Measurements from ENCODE around the gene DLGAP1.

DLGAP1 gene

GRCh38 chr18:3983351-3983969 is 471.6 kb downstream of the DLGAP1 start:
- DNase-seq: no peak

GRCh38 chr18:3982541-3982940 is 472.6 kb downstream of the DLGAP1 start:
- no peak for DNase-seq

- DNase-seq: no peak
Measured at GRCh38 chr18:3979024-3979423, 476.1 kb downstream of the DLGAP1 start.

GRCh38 chr18:3973191-3973850 is 481.8 kb downstream of the DLGAP1 start:
- DNase-seq: no peak

GRCh38 chr18:3972291-3972930 is 482.7 kb downstream of the DLGAP1 start:
- no peak for DNase-seq

- no peak for DNase-seq
Measured at GRCh38 chr18:3970929-3971328, 484.2 kb downstream of the DLGAP1 start.

GRCh38 chr18:3967359-3968180 is 487.5 kb downstream of the DLGAP1 start:
- no peak for DNase-seq

- peak; percentile 70 for DNase-seq
Measured at GRCh38 chr18:3966642-3967358, 488.3 kb downstream of the DLGAP1 start.

- DNase-seq: no peak
Measured at GRCh38 chr18:3966246-3966641, 488.9 kb downstream of the DLGAP1 start.

- no peak for DNase-seq
Measured at GRCh38 chr18:3960977-3961376, 494.1 kb downstream of the DLGAP1 start.

- DNase-seq: no peak
Measured at GRCh38 chr18:3960142-3960541, 495.0 kb downstream of the DLGAP1 start.

- no peak for DNase-seq
Measured at GRCh38 chr18:3952031-3952430, 503.1 kb downstream of the DLGAP1 start.

GRCh38 chr18:3950668-3951404 is 504.3 kb downstream of the DLGAP1 start:
- DNase-seq: no peak

- no peak for DNase-seq
Measured at GRCh38 chr18:3948958-3949357, 506.1 kb downstream of the DLGAP1 start.

GRCh38 chr18:3947383-3947782 is 507.7 kb downstream of the DLGAP1 start:
- no peak for DNase-seq

GRCh38 chr18:3935305-3935704 is 519.8 kb downstream of the DLGAP1 start:
- no peak for DNase-seq

- no peak for DNase-seq
Measured at GRCh38 chr18:3932276-3932675, 522.8 kb downstream of the DLGAP1 start.

- no peak for DNase-seq
Measured at GRCh38 chr18:3931542-3932112, 523.5 kb downstream of the DLGAP1 start.

GRCh38 chr18:3931013-3931315 is 524.1 kb downstream of the DLGAP1 start:
- no peak for DNase-seq

GRCh38 chr18:3930126-3931012 is 524.7 kb downstream of the DLGAP1 start:
- no peak for DNase-seq

GRCh38 chr18:3924455-3924854 is 530.7 kb downstream of the DLGAP1 start:
- DNase-seq: no peak
